Skeletal muscle tissue (tissue), 4 donors: ENCODE data around the gene TRIM2. TPM values are rescaled to one million over a fixed set of nuclear protein-coding genes. Genes with fewer than 3 reads are reported as not detected.

Source experiments
- H3K27ac ChIP-seq: one replicate; pipeline ENCODE4 v1.7.0; 2013; ENCODE audit warnings: mild to moderate bottlenecking, low read depth, low read length, inconsistent platforms
- H3K27me3 ChIP-seq, 3 donors: one replicate each; pipeline ENCODE4 v1.7.0; 2013; ENCODE audit warnings: low read length in 3 of 3; ENCODE audit not compliant: control insufficient read depth in 3 of 3, insufficient read depth in 3 of 3
- H3K36me3 ChIP-seq, 3 donors: one replicate each; pipeline ENCODE4 v1.7.0; 2013; ENCODE audit warnings: low read length in 3 of 3; ENCODE audit not compliant: control insufficient read depth in 3 of 3, insufficient read depth in 3 of 3
- H3K4me1 ChIP-seq, 3 donors: one replicate each; pipeline ENCODE4 v1.7.0; 2013; ENCODE audit warnings: low read length in 3 of 3, mild to moderate bottlenecking in 3 of 3; ENCODE audit not compliant: control insufficient read depth in 3 of 3, insufficient read depth in 3 of 3
- H3K4me3 ChIP-seq, 3 donors: one replicate each; pipeline ENCODE4 v1.7.0; 2013; ENCODE audit warnings: low read length in 3 of 3
- H3K9ac ChIP-seq, 3 donors: one replicate each; pipeline ENCODE4 v1.7.0; 2013; ENCODE audit warnings: low read length in 3 of 3, mild to moderate bottlenecking in 3 of 3, moderate library complexity in 2 of 3, low read depth in 1 of 3
- H3K9me3 ChIP-seq, 3 donors: one replicate each; pipeline ENCODE4 v1.7.0; 2013; ENCODE audit warnings: low read length in 3 of 3; ENCODE audit not compliant: control insufficient read depth in 3 of 3
- total RNA-seq: library from RNA; depleted of rRNA; stranded (reverse); fragments of >200 nt; gene quantifications from one replicate; pipeline ENCODE4 v1.2.3, GENCODE V29; 2014
- donor health status: Osteomylitis.

The TRIM2 gene
- total RNA-seq, 1 donor from 2014 or later = 21.4 TPM

DNA sequence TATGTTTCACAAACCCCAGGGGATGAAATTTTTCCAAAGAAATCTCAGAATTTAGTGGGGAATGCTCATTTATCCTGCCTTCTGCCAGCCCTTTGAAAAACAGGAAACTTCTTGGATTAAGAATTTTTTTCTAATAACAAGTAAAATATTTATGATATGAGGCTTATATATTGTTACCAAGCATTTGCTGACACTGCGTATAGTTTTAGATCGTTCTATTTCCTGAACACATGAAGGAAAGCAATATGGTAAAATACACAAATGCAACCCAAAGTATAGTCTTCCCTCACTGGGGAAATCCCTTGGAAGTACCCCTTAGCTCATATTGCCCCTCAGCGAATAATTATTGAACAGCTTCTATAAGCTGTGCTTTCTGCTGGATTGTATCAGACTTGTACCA is 85.9 kb downstream of the TRIM2 start:
- Histone ChIP-seq H3K9ac (no peak overlapping the region), H3K27ac (no peak overlapping the region), H3K36me3 (peaks cover 4% of the 10 kb centered on the region in 3 donors), H3K4me3 (no peak overlapping the region), H3K27me3 (no peaks in the 10 kb centered on the region), H3K9me3 (no peaks in the 10 kb centered on the region), H3K4me1 (no peaks in the 10 kb centered on the region)

DNA sequence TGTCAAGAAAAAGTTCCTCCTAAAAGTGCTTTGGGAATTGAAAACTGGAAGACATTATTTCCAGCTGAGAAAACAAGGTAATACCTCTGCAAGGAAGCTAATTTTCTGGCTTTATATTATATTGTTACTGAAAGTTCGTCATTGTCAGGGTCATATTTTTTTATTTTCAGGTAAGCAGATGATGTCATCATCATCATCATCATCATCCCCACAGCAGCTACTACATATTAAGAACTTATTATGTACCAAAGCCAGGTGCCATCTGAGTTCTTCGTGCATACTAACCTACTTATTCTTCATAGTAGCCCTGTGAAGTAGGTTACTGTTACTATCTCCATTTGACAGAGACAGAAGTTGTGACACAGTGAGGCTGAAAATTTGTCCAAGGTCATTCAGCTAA is 87.3 kb downstream of the TRIM2 start:
- H3K36me3 ChIP-seq = peaks cover 11 to 13% (median 12%) of the 10 kb centered on the region in 3 donors
- no peak overlapping the region for H3K9ac ChIP-seq
- H3K9me3 ChIP-seq = no peaks in the 10 kb centered on the region
- no peak overlapping the region for H3K27ac ChIP-seq
- H3K4me3 ChIP-seq = no peak overlapping the region
- H3K27me3 ChIP-seq = no peaks in the 10 kb centered on the region
- H3K4me1 ChIP-seq = no peaks in the 10 kb centered on the region

DNA sequence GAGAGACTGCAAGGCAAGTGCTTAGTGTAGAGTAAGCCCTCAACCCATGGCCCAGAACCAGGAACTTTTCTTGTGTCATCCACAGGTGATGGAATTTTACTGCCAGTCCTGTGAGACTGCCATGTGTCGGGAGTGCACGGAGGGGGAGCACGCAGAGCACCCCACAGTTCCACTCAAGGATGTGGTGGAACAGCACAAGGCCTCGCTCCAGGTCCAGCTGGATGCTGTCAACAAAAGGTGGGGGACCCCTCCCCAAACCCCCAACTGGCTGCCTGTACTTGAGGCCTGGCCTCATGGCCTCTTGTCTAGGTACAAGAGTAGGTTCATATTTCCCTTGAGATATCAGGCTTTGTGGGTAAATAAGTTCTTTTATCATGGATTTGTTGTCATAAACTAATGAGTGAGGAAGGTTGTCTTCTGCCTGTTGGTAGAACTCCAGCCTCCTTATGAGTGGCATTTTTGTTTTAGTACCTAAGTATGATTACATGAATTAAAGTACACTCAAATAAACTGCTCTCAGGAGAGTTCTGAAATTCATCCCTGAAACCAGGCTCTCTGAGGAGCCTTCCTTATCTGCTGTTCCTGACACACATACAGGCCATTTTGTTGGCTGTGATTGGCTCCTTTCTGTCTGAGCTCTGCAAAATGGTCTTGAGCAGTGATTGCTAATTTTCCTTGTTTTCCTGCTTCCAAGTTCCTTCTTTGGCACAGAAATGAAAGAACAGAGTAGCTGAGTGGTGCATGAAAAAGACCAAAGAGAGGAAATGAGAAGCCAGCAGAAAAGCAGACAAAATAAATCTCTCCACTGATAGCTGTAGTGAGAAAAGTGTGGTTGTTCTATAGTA is 88.9 kb downstream of the TRIM2 start:
- Histone ChIP-seq H3K27me3 (no peaks in the 10 kb centered on the region), H3K36me3 (peaks cover 11 to 15% (median 12%) of the 10 kb centered on the region in 3 donors), H3K27ac (no peak overlapping the region), H3K4me3 (no peak overlapping the region), H3K9ac (no peak overlapping the region), H3K9me3 (no peaks in the 10 kb centered on the region), H3K4me1 (no peaks in the 10 kb centered on the region)

DNA sequence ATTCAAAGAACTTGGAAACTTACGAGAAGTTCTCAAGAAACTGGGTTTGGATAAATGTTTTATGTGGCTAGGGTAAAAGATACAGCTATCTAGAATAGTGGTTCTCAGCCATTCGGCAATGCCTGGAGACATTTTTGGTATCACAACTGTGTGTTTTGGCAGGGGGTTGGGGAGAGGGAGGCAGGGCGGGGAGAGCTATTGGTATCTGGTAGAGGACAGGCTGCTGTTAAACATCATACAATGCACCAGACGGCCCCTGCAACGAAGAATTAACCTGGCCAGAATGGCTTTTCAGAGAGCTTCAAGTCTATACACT is 89.5 kb downstream of the TRIM2 start:
- peaks cover 11 to 15% (median 12%) of the 10 kb centered on the region in 3 donors for H3K36me3 ChIP-seq
- H3K9ac ChIP-seq = no peak overlapping the region
- no peaks in the 10 kb centered on the region for H3K9me3 ChIP-seq
- no peaks in the 10 kb centered on the region for H3K27me3 ChIP-seq
- no peaks in the 10 kb centered on the region for H3K4me1 ChIP-seq
- H3K27ac ChIP-seq = no peak overlapping the region
- no peak overlapping the region for H3K4me3 ChIP-seq

DNA sequence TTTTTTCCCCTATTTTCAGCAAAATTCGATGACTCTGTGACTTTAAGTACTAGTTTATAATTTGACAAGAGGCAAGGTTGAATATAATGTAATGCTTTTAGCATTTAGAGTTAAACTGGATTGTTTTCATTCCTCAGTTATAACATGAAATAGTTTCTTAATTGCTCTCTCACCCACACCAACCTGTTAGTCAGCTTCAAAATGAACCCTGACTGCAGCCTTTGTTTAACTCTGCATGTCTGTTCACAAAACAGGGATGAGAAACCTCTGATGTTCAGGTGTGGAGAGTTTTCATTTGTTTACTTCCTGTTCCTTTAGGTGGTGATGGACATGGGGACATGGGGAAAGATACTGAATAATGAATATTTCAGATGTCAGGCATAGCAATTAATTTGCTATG is 90.4 kb downstream of the TRIM2 start:
- no peaks in the 10 kb centered on the region for H3K4me1 ChIP-seq
- no peak overlapping the region for H3K9ac ChIP-seq
- peaks cover 11 to 16% (median 14%) of the 10 kb centered on the region in 3 donors for H3K36me3 ChIP-seq
- no peak overlapping the region for H3K4me3 ChIP-seq
- H3K27ac ChIP-seq = no peak overlapping the region
- no peaks in the 10 kb centered on the region for H3K9me3 ChIP-seq
- H3K27me3 ChIP-seq = no peaks in the 10 kb centered on the region

DNA sequence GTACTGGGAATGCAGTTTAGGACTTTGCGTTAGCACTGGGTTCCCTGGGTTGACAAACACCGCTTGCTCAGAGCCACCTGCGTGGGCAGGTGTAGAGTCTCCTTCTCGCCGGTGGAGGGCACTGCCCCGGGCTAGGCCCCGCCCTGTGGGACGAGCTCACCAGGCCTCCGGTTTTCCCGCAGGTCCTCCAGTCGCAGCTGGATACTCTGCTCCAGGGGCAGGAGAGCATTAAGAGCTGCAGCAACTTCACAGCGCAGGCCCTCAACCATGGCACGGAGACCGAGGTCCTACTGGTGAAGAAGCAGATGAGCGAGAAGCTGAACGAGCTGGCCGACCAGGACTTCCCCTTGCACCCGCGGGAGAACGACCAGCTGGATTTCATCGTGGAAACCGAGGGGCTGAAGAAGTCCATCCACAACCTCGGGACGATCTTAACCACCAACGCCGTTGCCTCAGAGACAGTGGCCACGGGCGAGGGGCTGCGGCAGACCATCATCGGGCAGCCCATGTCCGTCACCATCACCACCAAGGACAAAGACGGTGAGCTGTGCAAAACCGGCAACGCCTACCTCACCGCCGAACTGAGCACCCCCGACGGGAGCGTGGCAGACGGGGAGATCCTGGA is 91.0 kb downstream of the TRIM2 start:
- Histone ChIP-seq H3K27ac (no peak overlapping the region), H3K36me3 (peaks cover 11 to 21% (median 15%) of the 10 kb centered on the region in 3 donors)

DNA sequence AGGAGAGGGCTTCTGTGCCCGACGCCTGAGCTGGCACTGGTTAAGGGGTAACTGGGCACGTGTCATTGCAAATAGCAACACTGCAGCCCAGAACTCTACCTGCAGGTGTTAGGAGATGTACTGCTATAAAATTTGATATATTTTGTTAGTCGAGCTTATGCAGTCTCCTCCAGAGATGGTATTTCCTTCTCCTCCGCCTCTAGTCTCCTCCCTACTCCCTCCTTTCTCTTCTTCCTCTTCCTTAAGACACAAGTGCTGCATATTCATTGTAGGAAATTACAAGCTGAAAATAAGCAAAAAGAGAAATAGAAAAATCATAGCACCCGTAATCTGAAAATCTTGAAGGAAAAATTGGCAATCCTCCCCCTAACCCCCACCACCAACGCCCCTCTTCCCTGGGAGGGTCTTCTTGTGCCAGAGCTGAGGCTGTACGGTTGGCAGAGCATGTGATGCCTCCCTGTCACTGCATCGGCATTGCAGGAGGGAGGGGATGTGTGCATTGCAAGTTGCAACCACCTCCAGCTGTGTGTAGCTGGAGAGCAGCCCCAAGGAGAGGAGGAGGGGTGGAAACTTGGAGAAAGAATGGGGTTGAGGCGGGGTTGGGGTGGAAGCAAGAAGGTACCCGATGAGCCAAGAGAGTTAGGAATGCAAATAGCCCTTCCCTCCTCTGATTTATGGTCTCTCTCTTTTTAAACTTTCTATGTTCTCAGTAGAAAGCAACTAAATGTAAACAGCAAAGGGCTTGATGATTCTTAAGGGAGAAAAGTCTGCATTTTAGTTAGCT is 92.0 kb downstream of the TRIM2 start:
- peaks cover 11 to 22% (median 15%) of the 10 kb centered on the region in 3 donors for H3K36me3 ChIP-seq
- H3K27me3 ChIP-seq = no peaks in the 10 kb centered on the region
- H3K9ac ChIP-seq = no peak overlapping the region
- H3K4me3 ChIP-seq = no peak overlapping the region
- H3K4me1 ChIP-seq = no peaks in the 10 kb centered on the region
- H3K27ac ChIP-seq = no peak overlapping the region
- H3K9me3 ChIP-seq = no peaks in the 10 kb centered on the region

More for the DNA sequence above, 91.0 kb downstream of the TRIM2 start:
- H3K9ac ChIP-seq = no peak overlapping the region
- H3K4me1 ChIP-seq = no peaks in the 10 kb centered on the region
- no peaks in the 10 kb centered on the region for H3K9me3 ChIP-seq
- H3K4me3 ChIP-seq = no peak overlapping the region
- no peaks in the 10 kb centered on the region for H3K27me3 ChIP-seq

DNA sequence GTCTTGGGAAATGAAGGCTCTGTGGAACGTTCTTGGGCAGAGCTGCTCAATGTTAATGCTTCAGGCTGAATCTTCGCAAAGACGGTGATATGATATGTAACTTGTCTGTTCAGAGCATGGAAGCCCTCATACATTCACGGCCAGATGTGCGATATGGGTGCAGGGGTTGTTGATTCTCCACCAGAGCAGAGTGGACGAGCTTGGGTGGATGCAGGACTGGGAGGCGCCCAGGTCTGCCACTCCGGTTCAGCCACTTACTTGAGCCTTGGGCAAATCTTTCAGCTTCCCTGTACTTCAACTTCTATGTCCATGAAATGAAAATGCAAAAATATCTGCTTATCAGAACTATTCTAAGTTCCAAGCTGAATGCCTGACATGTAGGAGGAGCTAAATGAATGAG is 92.9 kb downstream of the TRIM2 start:
- H3K27ac ChIP-seq = no peak overlapping the region
- H3K9me3 ChIP-seq = no peaks in the 10 kb centered on the region
- no peaks in the 10 kb centered on the region for H3K4me1 ChIP-seq
- no peak overlapping the region for H3K9ac ChIP-seq
- no peak overlapping the region for H3K4me3 ChIP-seq
- peaks cover 11 to 22% (median 15%) of the 10 kb centered on the region in 3 donors for H3K36me3 ChIP-seq
- H3K27me3 ChIP-seq = no peaks in the 10 kb centered on the region

DNA sequence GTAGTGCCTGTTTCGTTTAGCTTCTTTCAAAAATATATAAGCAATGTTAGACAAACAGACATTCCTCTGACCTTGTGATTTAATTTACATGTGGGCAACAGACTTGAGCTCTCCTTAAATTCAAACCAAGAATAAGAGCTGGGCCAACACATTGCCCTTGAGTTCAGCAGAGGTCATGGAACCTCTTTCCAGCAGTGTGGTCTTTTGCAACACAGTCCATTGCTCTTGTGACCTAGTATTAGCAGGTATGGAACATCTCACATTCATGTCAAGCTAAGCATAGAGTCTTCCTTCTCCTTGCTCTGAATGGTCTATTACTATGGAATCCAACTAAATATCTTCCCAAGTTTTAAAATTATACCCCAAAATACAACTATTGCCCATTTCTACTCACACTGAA is 106.5 kb downstream of the TRIM2 start:
- H3K4me3 ChIP-seq = no peak overlapping the region

DNA sequence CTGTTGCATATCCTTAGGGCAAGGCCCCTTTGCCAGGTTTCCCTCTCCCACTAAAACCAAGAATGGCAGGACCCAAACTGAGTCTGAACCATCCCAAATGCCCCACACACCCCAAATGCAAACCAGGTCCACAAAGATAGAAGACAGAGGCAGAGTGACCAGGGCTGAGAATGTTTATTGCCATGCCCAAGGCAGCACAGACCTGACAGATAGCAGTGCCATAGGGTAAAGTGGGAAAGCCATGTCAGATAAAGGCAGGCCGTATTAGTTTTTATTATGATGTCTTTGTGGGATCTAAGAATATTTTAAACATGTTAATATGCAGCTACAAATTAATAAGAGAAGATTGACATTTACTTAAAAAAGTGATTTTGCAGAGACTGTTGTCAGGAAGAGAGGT is 110.7 kb downstream of the TRIM2 start:
- H3K4me1 ChIP-seq = no peaks in the 10 kb centered on the region
- no peak overlapping the region for H3K9ac ChIP-seq
- no peak overlapping the region for H3K4me3 ChIP-seq
- no peaks in the 10 kb centered on the region for H3K27me3 ChIP-seq
- no peaks in the 10 kb centered on the region for H3K36me3 ChIP-seq
- H3K27ac ChIP-seq = no peak overlapping the region
- H3K9me3 ChIP-seq = no peaks in the 10 kb centered on the region

More for the DNA sequence above, 106.5 kb downstream of the TRIM2 start:
- H3K36me3 ChIP-seq = peaks cover 0 to 4% (median 0%) of the 10 kb centered on the region in 3 donors
- no peak overlapping the region for H3K27ac ChIP-seq
- H3K27me3 ChIP-seq = no peaks in the 10 kb centered on the region
- no peaks in the 10 kb centered on the region for H3K9me3 ChIP-seq
- H3K4me1 ChIP-seq = no peaks in the 10 kb centered on the region
- no peak overlapping the region for H3K9ac ChIP-seq
